Measurements from ENCODE around the gene PLPPR1. TPM values are rescaled to one million over a fixed set of nuclear protein-coding genes. Genes with fewer than 3 reads are reported as not detected.
"Not testable (repeated sequence)": the region's sequence is repeated elsewhere in the genome, so short reads cannot be mapped to it uniquely, and the experiment has no call there.

The PLPPR1 gene
- total RNA-seq, 2 donors from 2014 or later: not detected

GRCh38 chr9:101274971-101275768, 246.6 kb downstream of the PLPPR1 start:
- H3K9me3 Mint-ChIP-seq: no peaks in the 10 kb centered on the region
- H3K4me1 Mint-ChIP-seq: no peaks in the 10 kb centered on the region
- H3K36me3 Mint-ChIP-seq (ENCODE audit: low read depth): no peaks in the 10 kb centered on the region
- H3K4me3 Mint-ChIP-seq: no peak overlapping the region
- H3K27ac Mint-ChIP-seq: no peak overlapping the region
- no peak for ATAC-seq (replicated peaks)
- peaks cover 26% of the 10 kb centered on the region for H3K27me3 Mint-ChIP-seq

DNA sequence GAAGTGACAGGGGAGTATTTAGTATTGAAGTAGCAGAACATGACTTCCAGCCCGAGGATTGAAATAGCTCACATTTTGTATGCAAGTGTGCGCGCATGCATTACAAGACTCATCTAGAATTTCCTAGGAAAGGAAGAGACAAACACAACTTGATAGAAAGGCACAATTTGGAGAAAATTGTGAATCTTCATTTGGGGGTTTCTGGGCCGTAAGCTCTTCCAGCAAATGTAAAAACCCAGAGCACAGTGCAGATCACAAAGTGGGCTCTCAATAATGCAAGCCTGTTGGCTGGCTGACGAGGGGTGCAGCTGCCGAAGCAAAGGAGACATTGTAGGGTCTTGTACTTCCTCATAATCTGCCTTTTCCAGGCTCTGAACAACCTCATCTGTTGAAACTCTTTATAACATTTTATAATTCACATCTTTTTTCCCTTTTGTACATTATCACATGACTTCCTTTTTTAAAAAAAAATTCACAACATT, 247.3 kb downstream of the PLPPR1 start:
- Mint-ChIP-seq H3K36me3 (ENCODE audit: low read depth) (no peaks in the 10 kb centered on the region), H3K9me3 (no peaks in the 10 kb centered on the region), H3K27me3 (peaks cover 27% of the 10 kb centered on the region), H3K4me1 (no peaks in the 10 kb centered on the region), H3K27ac (no peak overlapping the region), H3K4me3 (no peak overlapping the region)
- ATAC-seq (replicated peaks): no peak

DNA sequence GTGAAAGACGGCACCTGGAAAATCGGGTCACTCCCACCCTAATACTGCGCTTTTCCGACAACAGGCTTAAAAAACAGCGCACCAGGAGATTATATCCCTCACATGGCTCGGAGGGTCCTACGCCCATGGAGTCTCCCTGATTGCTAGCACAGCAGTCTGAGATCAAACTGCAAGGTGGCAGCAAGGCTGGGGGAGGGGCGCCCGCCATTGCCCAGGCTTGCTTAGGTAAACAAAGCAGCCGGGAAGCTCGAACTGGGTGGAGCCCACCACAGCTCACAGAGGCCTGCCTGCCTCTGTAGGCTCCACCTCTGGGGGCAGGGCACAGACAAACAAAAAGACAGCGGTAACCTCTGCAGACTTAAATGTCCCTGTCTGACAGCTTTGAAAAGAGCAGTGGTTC, 262.5 kb downstream of the PLPPR1 start:
- H3K9me3 Mint-ChIP-seq; H3K36me3 Mint-ChIP-seq (ENCODE audit: low read depth); H3K4me1 Mint-ChIP-seq; H3K4me3 Mint-ChIP-seq; ATAC-seq (replicated peaks); H3K27ac Mint-ChIP-seq: not testable (repeated sequence)
- H3K27me3 Mint-ChIP-seq: peaks cover 13% of the 10 kb centered on the region

DNA sequence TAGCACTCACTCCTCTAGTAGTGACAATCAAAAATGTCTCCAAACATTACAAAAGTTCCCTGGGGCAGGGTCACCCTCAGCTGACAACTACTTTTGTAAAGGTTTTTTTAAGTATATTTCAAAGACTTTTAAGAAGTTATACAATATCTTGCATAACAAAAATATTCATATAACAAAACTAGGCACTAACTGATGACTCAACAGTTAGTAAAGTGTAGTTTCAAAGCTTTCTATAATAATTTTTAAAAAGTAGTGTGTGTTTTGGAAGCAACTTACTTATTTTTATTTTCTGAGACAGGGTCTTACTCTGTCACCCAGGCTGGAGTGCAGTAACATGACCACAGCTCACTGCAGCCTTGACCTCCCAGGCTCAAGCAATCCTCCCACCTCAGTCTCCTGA, 271.4 kb downstream of the PLPPR1 start:
- no peak overlapping the region for H3K27ac Mint-ChIP-seq
- no peaks in the 10 kb centered on the region for H3K36me3 Mint-ChIP-seq (ENCODE audit: low read depth)
- H3K4me3 Mint-ChIP-seq: no peak overlapping the region
- H3K9me3 Mint-ChIP-seq: no peaks in the 10 kb centered on the region
- peaks cover 3% of the 10 kb centered on the region for H3K27me3 Mint-ChIP-seq
- no peak for ATAC-seq (replicated peaks)
- H3K4me1 Mint-ChIP-seq: no peaks in the 10 kb centered on the region

DNA sequence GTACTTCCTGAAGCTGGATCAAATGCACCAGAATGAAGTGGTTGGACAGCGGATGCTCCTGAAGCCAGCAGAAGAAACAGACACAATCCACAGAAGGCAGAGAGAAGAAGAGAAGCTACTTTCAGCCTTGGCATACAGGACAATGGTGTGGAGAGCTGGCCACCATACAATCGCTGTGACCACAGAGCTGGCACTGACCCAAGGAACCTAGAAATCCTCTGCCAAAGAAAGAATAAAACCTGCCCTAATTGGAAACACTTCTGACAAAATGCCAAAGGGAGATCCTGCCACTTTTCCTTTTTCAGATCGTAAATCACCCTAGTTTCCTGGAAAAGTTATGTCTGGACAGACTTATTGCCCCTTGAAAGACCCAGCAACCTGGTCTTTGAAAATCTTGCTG, 278.5 kb downstream of the PLPPR1 start:
- H3K36me3 Mint-ChIP-seq (ENCODE audit: low read depth): no peaks in the 10 kb centered on the region
- H3K27ac Mint-ChIP-seq: no peak overlapping the region
- no peaks in the 10 kb centered on the region for H3K9me3 Mint-ChIP-seq
- H3K4me1 Mint-ChIP-seq: no peaks in the 10 kb centered on the region
- no peak overlapping the region for H3K4me3 Mint-ChIP-seq
- H3K27me3 Mint-ChIP-seq: peaks cover 19% of the 10 kb centered on the region
- no peak for ATAC-seq (replicated peaks)

DNA sequence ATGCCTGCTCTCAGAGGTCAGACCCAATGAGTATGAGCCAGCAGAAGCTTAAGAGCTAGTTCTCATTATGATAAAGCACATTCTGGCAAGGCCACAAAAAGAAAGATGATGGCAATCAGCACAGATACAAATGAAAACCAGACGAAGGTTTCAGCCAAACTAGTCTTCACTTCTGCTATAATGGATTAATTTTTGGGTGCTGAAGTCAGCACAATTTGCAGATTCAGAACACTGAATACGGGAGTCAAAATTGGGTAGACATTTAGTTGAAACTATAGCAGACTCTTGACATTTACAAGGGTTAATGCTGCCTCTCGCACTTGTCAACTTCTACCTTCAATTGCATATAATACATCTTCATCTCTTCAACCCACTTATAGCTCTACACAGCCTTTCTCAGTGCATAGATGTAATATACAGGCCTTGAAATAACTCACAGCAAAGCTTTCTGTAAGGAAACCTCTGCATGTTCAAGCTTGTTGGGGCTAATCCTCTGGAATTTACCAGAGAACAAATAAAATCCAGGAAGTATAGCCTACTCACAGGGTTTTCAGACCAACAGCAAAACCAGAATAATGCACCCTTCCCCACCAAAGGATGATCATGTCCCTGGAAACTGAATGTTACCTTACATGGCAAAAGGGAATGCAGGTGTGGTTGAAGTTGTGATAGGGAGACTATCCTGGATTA, 279.1 kb downstream of the PLPPR1 start:
- Mint-ChIP-seq H3K27me3 (peaks cover 16% of the 10 kb centered on the region), H3K9me3 (no peaks in the 10 kb centered on the region), H3K27ac (no peak overlapping the region), H3K4me1 (no peaks in the 10 kb centered on the region), H3K36me3 (ENCODE audit: low read depth) (no peaks in the 10 kb centered on the region), H3K4me3 (no peak overlapping the region)
- no peak for ATAC-seq (replicated peaks)

DNA sequence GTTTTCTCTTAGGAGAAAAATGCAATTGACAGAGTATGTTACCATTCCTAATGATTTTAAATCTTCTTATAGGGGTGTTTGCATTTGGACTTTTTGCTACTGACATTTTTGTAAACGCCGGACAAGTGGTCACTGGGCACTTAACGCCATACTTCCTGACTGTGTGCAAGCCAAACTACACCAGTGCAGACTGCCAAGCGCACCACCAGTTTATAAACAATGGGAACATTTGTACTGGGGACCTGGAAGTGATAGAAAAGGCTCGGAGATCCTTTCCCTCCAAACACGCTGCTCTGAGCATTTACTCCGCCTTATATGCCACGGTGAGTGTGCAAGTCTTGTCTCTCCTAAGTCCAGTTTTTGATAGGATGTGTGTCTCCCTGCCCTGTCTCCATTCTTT, 280.6 kb downstream of the PLPPR1 start:
- Mint-ChIP-seq H3K4me3 (no peak overlapping the region), H3K27me3 (peaks cover 16% of the 10 kb centered on the region), H3K4me1 (no peaks in the 10 kb centered on the region), H3K36me3 (ENCODE audit: low read depth) (no peaks in the 10 kb centered on the region), H3K27ac (no peak overlapping the region), H3K9me3 (no peaks in the 10 kb centered on the region)
- no peak for ATAC-seq (replicated peaks)

GRCh38 chr9:101311191-101311590, 282.7 kb downstream of the PLPPR1 start:
- no peak for ATAC-seq (replicated peaks)
- Mint-ChIP-seq H3K4me3 (no peak overlapping the region), H3K36me3 (ENCODE audit: low read depth) (no peaks in the 10 kb centered on the region), H3K27ac (no peak overlapping the region), H3K9me3 (no peaks in the 10 kb centered on the region), H3K4me1 (no peaks in the 10 kb centered on the region), H3K27me3 (peaks cover 20% of the 10 kb centered on the region)

DNA sequence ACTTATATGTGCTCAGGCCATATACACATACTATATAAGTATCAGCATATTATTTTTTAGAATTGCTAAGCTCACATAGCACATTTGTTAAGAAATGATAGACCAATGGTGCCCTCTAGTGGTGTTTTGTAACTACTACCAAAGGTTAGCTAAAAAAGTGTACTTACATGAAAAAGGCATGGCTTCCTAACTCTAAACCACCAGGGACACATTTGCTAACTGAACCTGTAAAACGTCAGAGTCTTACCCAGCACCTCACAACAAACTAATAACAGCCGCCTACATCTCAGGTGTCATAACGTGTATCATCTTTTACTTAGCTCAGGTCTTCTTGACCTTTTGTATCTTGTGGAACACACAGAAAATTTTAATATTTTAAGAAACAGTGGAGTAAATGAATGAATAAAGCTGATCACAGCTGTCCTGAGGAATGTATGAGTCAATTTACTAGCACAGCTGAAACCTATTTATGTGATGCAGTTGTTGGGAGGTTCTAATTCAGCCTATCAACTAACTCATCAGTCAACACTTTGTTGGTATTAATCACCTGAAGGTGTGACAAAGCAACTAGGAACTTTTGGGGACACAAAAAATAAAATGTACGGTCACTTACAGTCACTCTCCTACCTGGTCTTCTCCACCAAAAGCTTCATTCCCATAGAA, 283.4 kb downstream of the PLPPR1 start:
- Mint-ChIP-seq H3K27me3 (peaks cover 24% of the 10 kb centered on the region), H3K4me1 (no peaks in the 10 kb centered on the region), H3K36me3 (ENCODE audit: low read depth) (no peaks in the 10 kb centered on the region), H3K27ac (no peak overlapping the region), H3K4me3 (no peak overlapping the region), H3K9me3 (no peaks in the 10 kb centered on the region)
- ATAC-seq (replicated peaks): no peak

DNA sequence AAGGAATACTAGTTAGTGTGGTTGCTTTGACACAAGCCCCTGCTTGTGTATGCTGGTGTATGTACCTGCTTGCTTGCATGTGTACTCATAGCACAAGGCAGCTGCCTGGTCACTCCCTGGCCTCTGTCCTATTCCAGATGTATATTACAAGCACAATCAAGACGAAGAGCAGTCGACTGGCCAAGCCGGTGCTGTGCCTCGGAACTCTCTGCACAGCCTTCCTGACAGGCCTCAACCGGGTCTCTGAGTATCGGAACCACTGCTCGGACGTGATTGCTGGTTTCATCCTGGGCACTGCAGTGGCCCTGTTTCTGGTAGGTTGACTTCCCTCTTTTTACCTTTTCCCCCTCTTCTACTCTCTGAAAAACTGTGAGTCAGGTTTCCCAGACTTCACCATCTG, 284.1 kb downstream of the PLPPR1 start:
- ATAC-seq (replicated peaks): no peak
- no peaks in the 10 kb centered on the region for H3K9me3 Mint-ChIP-seq
- H3K4me3 Mint-ChIP-seq: no peak overlapping the region
- H3K27me3 Mint-ChIP-seq: peaks cover 24% of the 10 kb centered on the region
- no peak overlapping the region for H3K27ac Mint-ChIP-seq
- H3K36me3 Mint-ChIP-seq (ENCODE audit: low read depth): no peaks in the 10 kb centered on the region
- no peaks in the 10 kb centered on the region for H3K4me1 Mint-ChIP-seq

- Mint-ChIP-seq H3K4me1 (no peaks in the 10 kb centered on the region), H3K27ac (no peak overlapping the region), H3K36me3 (ENCODE audit: low read depth) (no peaks in the 10 kb centered on the region), H3K27me3 (peaks cover 19% of the 10 kb centered on the region), H3K9me3 (no peaks in the 10 kb centered on the region), H3K4me3 (no peak overlapping the region)
- ATAC-seq (replicated peaks): no peak
Observed at GRCh38 chr9:101315112-101315450, 286.6 kb downstream of the PLPPR1 start.

- Mint-ChIP-seq H3K27me3 (peaks cover 26% of the 10 kb centered on the region), H3K36me3 (ENCODE audit: low read depth) (no peaks in the 10 kb centered on the region), H3K27ac (no peak overlapping the region), H3K9me3 (no peaks in the 10 kb centered on the region), H3K4me3 (no peak overlapping the region), H3K4me1 (no peaks in the 10 kb centered on the region)
- no peak for ATAC-seq (replicated peaks)
Observed at GRCh38 chr9:101317735-101318134, 289.2 kb downstream of the PLPPR1 start.

DNA sequence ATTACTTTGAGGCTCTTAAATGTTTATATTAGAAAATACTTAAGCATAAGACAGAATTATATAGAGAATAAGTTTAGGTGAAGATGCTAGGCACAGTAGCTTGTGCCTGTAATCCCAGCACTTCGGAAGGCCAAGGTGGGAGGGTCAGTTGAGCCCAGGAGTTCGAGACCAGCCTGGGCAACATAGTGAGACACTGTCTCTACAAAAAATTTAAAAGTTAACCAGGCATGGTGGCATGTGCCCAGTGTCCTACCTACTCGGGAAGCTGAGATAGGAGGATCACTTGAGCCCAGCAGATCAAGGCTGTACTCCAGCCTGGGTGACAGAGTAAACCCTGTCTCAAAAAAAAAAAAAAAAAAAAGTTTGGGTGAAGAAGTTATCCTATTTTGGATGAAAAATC, 294.6 kb downstream of the PLPPR1 start:
- H3K9me3 Mint-ChIP-seq: peaks cover 6% of the 10 kb centered on the region
- no peak overlapping the region for H3K27ac Mint-ChIP-seq
- H3K4me1 Mint-ChIP-seq: no peaks in the 10 kb centered on the region
- no peak for ATAC-seq (replicated peaks)
- peaks cover 22% of the 10 kb centered on the region for H3K27me3 Mint-ChIP-seq
- no peaks in the 10 kb centered on the region for H3K36me3 Mint-ChIP-seq (ENCODE audit: low read depth)
- no peak overlapping the region for H3K4me3 Mint-ChIP-seq

DNA sequence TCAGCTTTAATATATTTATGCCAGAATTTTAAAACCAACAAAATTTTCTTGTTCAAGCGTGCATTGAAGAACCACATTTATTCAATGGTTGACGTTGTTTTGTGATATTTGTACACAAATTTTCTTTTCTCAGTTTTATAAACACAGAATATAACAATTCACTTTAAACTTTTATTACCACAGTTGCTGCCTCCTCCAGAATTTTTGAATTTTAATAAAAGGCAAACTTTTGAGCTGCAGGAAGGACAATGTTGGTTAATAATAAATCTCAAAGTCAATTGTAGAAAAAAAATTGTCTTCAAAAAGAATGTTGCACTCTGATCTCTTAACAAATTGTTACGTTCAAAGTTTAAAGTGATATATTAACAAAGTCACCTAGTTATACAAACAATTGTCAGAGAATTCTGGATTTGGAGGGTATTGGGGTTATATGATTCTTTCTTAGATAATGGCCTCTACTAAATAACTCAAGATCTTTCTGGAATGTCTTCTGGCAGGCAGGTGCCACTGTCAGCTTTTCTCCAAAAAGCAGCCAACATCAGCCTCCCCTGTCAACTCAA, 295.8 kb downstream of the PLPPR1 start:
- H3K9me3 Mint-ChIP-seq: peaks cover 6% of the 10 kb centered on the region
- no peaks in the 10 kb centered on the region for H3K4me1 Mint-ChIP-seq
- ATAC-seq (replicated peaks): no peak
- H3K27ac Mint-ChIP-seq: no peak overlapping the region
- H3K36me3 Mint-ChIP-seq (ENCODE audit: low read depth): no peaks in the 10 kb centered on the region
- peaks cover 23% of the 10 kb centered on the region for H3K27me3 Mint-ChIP-seq
- no peak overlapping the region for H3K4me3 Mint-ChIP-seq

DNA sequence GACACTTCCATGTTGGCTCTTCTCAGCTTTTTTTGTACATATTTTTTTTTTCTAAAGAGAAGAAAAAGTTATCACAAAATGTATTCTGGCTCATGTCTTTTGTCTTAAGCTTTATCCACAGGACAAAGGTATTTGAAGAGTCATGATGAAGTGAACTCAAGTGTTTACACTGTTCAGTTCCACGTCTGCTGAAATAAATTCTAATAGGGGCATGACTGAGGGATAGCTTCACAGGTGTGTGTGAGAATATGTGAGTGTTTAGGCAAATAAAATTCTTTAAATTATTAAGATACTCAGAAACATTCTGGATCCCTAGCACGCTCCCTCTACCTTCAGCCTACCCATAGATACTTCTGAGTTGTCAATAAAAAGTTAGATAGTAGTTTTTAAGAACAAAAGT, 296.5 kb downstream of the PLPPR1 start:
- H3K9me3 Mint-ChIP-seq: peaks cover 6% of the 10 kb centered on the region
- H3K36me3 Mint-ChIP-seq (ENCODE audit: low read depth): no peaks in the 10 kb centered on the region
- H3K27me3 Mint-ChIP-seq: peaks cover 18% of the 10 kb centered on the region
- H3K4me1 Mint-ChIP-seq: no peaks in the 10 kb centered on the region
- H3K27ac Mint-ChIP-seq: no peak overlapping the region
- ATAC-seq (replicated peaks): no peak
- no peak overlapping the region for H3K4me3 Mint-ChIP-seq
